H1 (cell line): ENCODE measurements around the gene PTPRD. TPM values are rescaled to one million over a fixed set of nuclear protein-coding genes. Genes with fewer than 3 reads are reported as not detected.

Experiments used
- CHD7 ChIP-seq: fragments of 300-600 bp; sonication (generic); IDR thresholded peaks from 2 replicates; pipeline ENCODE4 v1.7.1; 2012; ENCODE audit warnings: low read length, moderate library complexity, mild to moderate bottlenecking, inconsistent platforms; ENCODE audit not compliant: insufficient replicate concordance
- CTBP2 ChIP-seq: IDR thresholded peaks from 2 replicates; pipeline ENCODE4 v1.7.0; 2011; ENCODE audit warnings: borderline replicate concordance, mild to moderate bottlenecking, moderate library complexity, mixed read lengths, low read length; ENCODE audit not compliant: insufficient read depth, insufficient read length
- EGR1 ChIP-seq: IDR thresholded peaks from 2 replicates; pipeline ENCODE4 v1.6.1; 2011; ENCODE audit warnings: low read depth, low read length, borderline replicate concordance
- POLR2A ChIP-seq, 2 experiments: IDR thresholded peaks; 1 replicate in 1 of 2; 2 replicates in 1 of 2; pipeline ENCODE4 v1.6.1; 2011; ENCODE audit warnings: low read depth in 2 of 2, low read length in 2 of 2, mild to moderate bottlenecking in 2 of 2; ENCODE audit errors: control extremely low read depth in 1 of 2
- SP2 ChIP-seq: IDR thresholded peaks from 2 replicates; pipeline ENCODE4 v1.6.1; 2012; ENCODE audit warnings: mild to moderate bottlenecking, low read length, inconsistent platforms
- YY1 ChIP-seq: IDR thresholded peaks from 2 replicates; pipeline ENCODE4 v1.6.1; 2011; ENCODE audit warnings: low read depth, mild to moderate bottlenecking, low read length
- polyA plus RNA-seq, 7 experiments: library from polyadenylated mRNA; depleted of rRNA in 3 of 7; stranded (reverse) in 5 of 7; unstranded in 2 of 7; fragments of >200 nt in 5 of 7; fragments of 200-250 nt in 2 of 7; gene quantifications; 1 replicate in 5 of 7; 2 replicates in 1 of 7; 4 replicates in 1 of 7; pipeline versions ENCODE4 v1.2.1 to v1.2.3, GENCODE V29; 2011 to 2013; ENCODE audit warnings: missing spikeins in 2 of 7, mixed read lengths in 2 of 7
- total RNA-seq: library from RNA; stranded (reverse); fragmentation: NEBNext Ultra II Directional; extraction: Animal tissue kit (Norgen Biotek cat#: 25700); gene quantifications from 2 replicates; pipeline ENCODE4 v1.2.1, GENCODE V29; 2021
- TF ChIP-seq, protein P1 (sequence below): IDR thresholded peaks from 2 replicates; pipeline ENCODE4 v1.6.1; 2011; ENCODE audit warnings: low read depth, mild to moderate bottlenecking, low read length; ENCODE audit not compliant: insufficient read depth
- TF ChIP-seq, protein P2 (sequence below): IDR thresholded peaks from 2 replicates; pipeline ENCODE4 v1.6.1; 2012; ENCODE audit warnings: low read length, inconsistent platforms
- TF ChIP-seq, protein P3 (sequence below): IDR thresholded peaks from 2 replicates; pipeline ENCODE4 v1.6.1; 2012; ENCODE audit warnings: inconsistent platforms

PTPRD gene
- total and polyA plus RNA-seq, 2 of the 8 experiments (the other 6 are each of a cell fraction or from before 2014, with no cell fraction given) = 17.2 to 77.0 TPM

DNA sequence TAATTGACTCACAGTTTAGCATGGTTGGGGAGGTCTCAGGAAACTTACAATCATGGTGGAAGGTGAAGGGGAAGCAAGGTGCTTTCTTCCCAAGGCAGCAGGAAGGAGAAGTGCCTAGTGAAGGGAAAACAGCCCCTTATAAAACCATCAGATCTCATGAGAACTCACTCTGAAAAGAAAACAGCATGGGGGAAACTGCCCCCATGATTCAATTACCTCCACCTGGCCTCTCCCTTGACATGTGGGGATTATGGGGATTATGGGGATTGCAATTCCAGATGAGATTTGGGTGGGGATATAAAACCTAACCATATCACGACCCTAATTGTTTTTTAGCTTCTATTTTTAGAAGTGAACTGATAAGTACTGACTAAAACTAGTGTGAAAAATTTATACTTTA lies 1435.7 kb downstream of the PTPRD start (continued):
- TF ChIP-seq CHD7 (no peak), CTBP2 (no peak), EGR1 (no peak), YY1 (no peak), POLR2A (IDR thresholded peaks at IDR 0.05; ENCODE audit: control extremely low read depth in 1 of 2, low read depth in 2 of 2, low read length in 2 of 2) (no peak), SP2 (no peak)
- TF ChIP-seq, protein P1, sequence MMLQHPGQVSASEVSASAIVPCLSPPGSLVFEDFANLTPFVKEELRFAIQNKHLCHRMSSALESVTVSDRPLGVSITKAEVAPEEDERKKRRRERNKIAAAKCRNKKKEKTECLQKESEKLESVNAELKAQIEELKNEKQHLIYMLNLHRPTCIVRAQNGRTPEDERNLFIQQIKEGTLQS = no peak
- TF ChIP-seq, protein P2, sequence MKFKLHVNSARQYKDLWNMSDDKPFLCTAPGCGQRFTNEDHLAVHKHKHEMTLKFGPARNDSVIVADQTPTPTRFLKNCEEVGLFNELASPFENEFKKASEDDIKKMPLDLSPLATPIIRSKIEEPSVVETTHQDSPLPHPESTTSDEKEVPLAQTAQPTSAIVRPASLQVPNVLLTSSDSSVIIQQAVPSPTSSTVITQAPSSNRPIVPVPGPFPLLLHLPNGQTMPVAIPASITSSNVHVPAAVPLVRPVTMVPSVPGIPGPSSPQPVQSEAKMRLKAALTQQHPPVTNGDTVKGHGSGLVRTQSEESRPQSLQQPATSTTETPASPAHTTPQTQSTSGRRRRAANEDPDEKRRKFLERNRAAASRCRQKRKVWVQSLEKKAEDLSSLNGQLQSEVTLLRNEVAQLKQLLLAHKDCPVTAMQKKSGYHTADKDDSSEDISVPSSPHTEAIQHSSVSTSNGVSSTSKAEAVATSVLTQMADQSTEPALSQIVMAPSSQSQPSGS = no peak
- TF ChIP-seq, protein P3, sequence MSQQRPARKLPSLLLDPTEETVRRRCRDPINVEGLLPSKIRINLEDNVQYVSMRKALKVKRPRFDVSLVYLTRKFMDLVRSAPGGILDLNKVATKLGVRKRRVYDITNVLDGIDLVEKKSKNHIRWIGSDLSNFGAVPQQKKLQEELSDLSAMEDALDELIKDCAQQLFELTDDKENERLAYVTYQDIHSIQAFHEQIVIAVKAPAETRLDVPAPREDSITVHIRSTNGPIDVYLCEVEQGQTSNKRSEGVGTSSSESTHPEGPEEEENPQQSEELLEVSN = no peak
